ENCODE results near the gene P3H3. TPM values are rescaled to one million over a fixed set of nuclear protein-coding genes. Genes with fewer than 3 reads are reported as not detected.

The P3H3 gene
- total and polyA plus RNA-seq, 9 of the 15 experiments (the other 6 are each of a cell fraction or from before 2014, with no cell fraction given), result 0.03 to 15.0 (median 4.8) TPM

- TF ChIP-seq SMC3 (conservative IDR thresholded peaks at IDR 0.05; ENCODE audit: insufficient read depth, low read depth, low read length), result peak; percentile 90
- no peak for TF ChIP-seq PBX2 (CRISPR knock-in tag; IDR thresholded peaks at IDR 0.05; ENCODE audit: low read depth)
- TF ChIP-seq PBX2 (tag; conservative IDR thresholded peaks at IDR 0.05; ENCODE audit: low read depth), result no peak
- TF ChIP-seq ZNF232 (CRISPR knock-in tag; IDR thresholded peaks at IDR 0.05), result no peak
- TF ChIP-seq MBD2 (IDR thresholded peaks at IDR 0.05; ENCODE audit: borderline replicate concordance, low read depth), result no peak
- no peak for TF ChIP-seq RERE (CRISPR knock-in tag; IDR thresholded peaks at IDR 0.05; ENCODE audit: borderline replicate concordance)
- 0 out of 2 replicates have a peak, but pooled peaks have one; percentile 57 for TF ChIP-seq ZHX1 (conservative IDR thresholded peaks at IDR 0.05; ENCODE audit: low read length)
- TF ChIP-seq RBM14 (IDR thresholded peaks at IDR 0.05; ENCODE audit: borderline replicate concordance, insufficient read depth, low read depth, low read length), result no peak
- TF ChIP-seq BCOR (IDR thresholded peaks at IDR 0.05), result peak; percentile 82
- TF ChIP-seq JUNB (CRISPR knock-in tag; conservative IDR thresholded peaks at IDR 0.05), result no peak
These were observed 49.3 kb upstream of the P3H3 start (continued) for GRCh38 chr12:6778574-6779550.

Measured in K562 (cell line).